Measurements from ENCODE around the gene BOC. TPM values are rescaled to one million over a fixed set of nuclear protein-coding genes. Genes with fewer than 3 reads are reported as not detected.

Gene BOC
- total and polyA plus RNA-seq, 2 of the 13 experiments (the other 11 are each of a cell fraction or from before 2014, with no cell fraction given): 0.04 TPM; not detected in 1

DNA sequence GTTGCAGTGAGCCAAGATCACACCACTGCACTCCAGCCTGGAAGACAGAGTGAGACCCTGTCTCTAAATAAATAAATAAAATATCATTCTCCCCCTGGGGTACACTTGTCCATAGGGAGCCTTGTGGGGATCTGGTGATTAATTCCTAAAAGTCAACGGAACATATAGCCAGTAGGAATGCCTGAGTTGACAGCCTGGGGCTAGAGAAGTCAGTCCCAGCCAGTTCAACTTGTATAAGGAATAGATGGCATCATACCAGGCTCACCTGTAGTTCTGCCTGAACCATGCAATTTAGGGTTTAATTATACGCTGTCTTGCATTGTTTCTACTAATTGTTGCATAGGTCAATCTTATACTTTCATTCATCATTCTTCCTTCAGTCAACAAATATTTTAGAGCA lies 5.9 kb upstream of the BOC start:
- H3K9me3 ChIP-seq (ENCODE audit: low read length): no peaks in the 10 kb centered on the region
- H3K27ac ChIP-seq (ENCODE audit: extremely low read length, insufficient read depth, low read length): no peak overlapping the region
- POLR2A ChIA-PET: no interaction called here
- FAIRE-seq (no peak), ATAC-seq (no peak), DNase-seq (ENCODE audit: low spot score) (no peak)
- no peak overlapping the region for H2AFZ ChIP-seq (ENCODE audit: low read length)
- H3K4me2 ChIP-seq (ENCODE audit: low read depth, low read length): no peak overlapping the region
- no peaks in the 10 kb centered on the region for H4K20me1 ChIP-seq (ENCODE audit: insufficient read depth, low read length)
- in situ Hi-C loops (cut with HindIII; ENCODE audit: extremely low pct_ligation_motif_present, low pct_unique_long_range_greater_than_20kb): no loop called here
- H3K36me3 ChIP-seq (replicated peaks in 1 of 2; ENCODE audit: control insufficient read depth in 1 of 2, insufficient read depth in 2 of 2, low read length in 2 of 2): no peaks in the 10 kb centered on the region
- no peaks in the 10 kb centered on the region for H3K79me2 ChIP-seq (ENCODE audit: insufficient read depth, low read length)
- H3K27me3 ChIP-seq (ENCODE audit: control insufficient read depth in 1 of 2, insufficient read depth in 2 of 2, low read length in 2 of 2): peaks cover 0 to 18% of the 10 kb centered on the region in 2 experiments; a peak in 3 of 5 replicates
- CTCF ChIA-PET (ENCODE audit: low intra/inter-chr PET ratio, low total read pairs): no interaction called here
- intact Hi-C loops (cut with micrococcal nuclease; ENCODE audit: unreplicated experiment): no loop called here
- BruUV-seq (replicated peaks): no TSS peak
- H3K4me3 ChIP-seq (replicated peaks in 1 of 3; ENCODE audit: insufficient read depth in 1 of 3, low read depth in 2 of 3, low read length in 3 of 3): no peak overlapping the region
- 47% methylated on average over 2 of the region's 2 CpGs for WGBS (ENCODE audit: low lambda C conversion rate)
- H3K4me1 ChIP-seq (ENCODE audit: insufficient read depth, low read length): no peaks in the 10 kb centered on the region
- no peak overlapping the region for H3K9ac ChIP-seq (ENCODE audit: insufficient read depth, low read depth, low read length)
- TF ChIP-seq RCOR2 (CRISPR knock-in tag; IDR thresholded peaks at IDR 0.05): no peak
- no peak for TF ChIP-seq ARNT2 (CRISPR knock-in tag; IDR thresholded peaks at IDR 0.05; ENCODE audit: low read depth)
- TF ChIP-seq SNRNP70 (IDR thresholded peaks at IDR 0.05; ENCODE audit: low read depth, low read length): no peak
- TF ChIP-seq ZFP37 (CRISPR knock-in tag; IDR thresholded peaks at IDR 0.05; ENCODE audit: borderline replicate concordance): no peak
- no peak for TF ChIP-seq HES4 (CRISPR knock-in tag; IDR thresholded peaks at IDR 0.05; ENCODE audit: borderline replicate concordance)
- no peak for TF ChIP-seq ASH2L (IDR thresholded peaks at IDR 0.05; ENCODE audit: insufficient read length, low read depth, low read length)
- no peak for TF ChIP-seq GATAD1 (CRISPR knock-in tag; IDR thresholded peaks at IDR 0.05)
- TF ChIP-seq KDM2A (CRISPR knock-in tag; IDR thresholded peaks at IDR 0.05; ENCODE audit: borderline replicate concordance, low read depth): no peak
- no peak for TF ChIP-seq THYN1 (CRISPR knock-in tag; IDR thresholded peaks at IDR 0.05; ENCODE audit: borderline replicate concordance, low read depth)
- TF ChIP-seq, protein P1, sequence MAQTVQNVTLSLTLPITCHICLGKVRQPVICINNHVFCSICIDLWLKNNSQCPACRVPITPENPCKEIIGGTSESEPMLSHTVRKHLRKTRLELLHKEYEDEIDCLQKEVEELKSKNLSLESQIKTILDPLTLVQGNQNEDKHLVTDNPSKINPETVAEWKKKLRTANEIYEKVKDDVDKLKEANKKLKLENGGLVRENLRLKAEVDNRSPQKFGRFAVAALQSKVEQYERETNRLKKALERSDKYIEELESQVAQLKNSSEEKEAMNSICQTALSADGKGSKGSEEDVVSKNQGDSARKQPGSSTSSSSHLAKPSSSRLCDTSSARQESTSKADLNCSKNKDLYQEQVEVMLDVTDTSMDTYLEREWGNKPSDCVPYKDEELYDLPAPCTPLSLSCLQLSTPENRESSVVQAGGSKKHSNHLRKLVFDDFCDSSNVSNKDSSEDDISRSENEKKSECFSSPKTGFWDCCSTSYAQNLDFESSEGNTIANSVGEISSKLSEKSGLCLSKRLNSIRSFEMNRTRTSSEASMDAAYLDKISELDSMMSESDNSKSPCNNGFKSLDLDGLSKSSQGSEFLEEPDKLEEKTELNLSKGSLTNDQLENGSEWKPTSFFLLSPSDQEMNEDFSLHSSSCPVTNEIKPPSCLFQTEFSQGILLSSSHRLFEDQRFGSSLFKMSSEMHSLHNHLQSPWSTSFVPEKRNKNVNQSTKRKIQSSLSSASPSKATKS (CRISPR knock-in tag; IDR thresholded peaks at IDR 0.05): no peak
- TF ChIP-seq SIN3B (IDR thresholded peaks at IDR 0.05; ENCODE audit: low read length): no peak
- TF ChIP-seq, protein P2, sequence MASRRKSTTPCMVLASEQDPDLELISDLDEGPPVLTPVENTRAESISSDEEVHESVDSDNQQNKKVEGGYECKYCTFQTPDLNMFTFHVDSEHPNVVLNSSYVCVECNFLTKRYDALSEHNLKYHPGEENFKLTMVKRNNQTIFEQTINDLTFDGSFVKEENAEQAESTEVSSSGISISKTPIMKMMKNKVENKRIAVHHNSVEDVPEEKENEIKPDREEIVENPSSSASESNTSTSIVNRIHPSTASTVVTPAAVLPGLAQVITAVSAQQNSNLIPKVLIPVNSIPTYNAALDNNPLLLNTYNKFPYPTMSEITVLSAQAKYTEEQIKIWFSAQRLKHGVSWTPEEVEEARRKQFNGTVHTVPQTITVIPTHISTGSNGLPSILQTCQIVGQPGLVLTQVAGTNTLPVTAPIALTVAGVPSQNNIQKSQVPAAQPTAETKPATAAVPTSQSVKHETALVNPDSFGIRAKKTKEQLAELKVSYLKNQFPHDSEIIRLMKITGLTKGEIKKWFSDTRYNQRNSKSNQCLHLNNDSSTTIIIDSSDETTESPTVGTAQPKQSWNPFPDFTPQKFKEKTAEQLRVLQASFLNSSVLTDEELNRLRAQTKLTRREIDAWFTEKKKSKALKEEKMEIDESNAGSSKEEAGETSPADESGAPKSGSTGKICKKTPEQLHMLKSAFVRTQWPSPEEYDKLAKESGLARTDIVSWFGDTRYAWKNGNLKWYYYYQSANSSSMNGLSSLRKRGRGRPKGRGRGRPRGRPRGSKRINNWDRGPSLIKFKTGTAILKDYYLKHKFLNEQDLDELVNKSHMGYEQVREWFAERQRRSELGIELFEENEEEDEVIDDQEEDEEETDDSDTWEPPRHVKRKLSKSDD (CRISPR knock-in tag; IDR thresholded peaks at IDR 0.05; ENCODE audit: low read depth): no peak
- no peak for TF ChIP-seq ZNF670 (CRISPR knock-in tag; IDR thresholded peaks at IDR 0.05; ENCODE audit: borderline replicate concordance)
- TF ChIP-seq, protein P3, sequence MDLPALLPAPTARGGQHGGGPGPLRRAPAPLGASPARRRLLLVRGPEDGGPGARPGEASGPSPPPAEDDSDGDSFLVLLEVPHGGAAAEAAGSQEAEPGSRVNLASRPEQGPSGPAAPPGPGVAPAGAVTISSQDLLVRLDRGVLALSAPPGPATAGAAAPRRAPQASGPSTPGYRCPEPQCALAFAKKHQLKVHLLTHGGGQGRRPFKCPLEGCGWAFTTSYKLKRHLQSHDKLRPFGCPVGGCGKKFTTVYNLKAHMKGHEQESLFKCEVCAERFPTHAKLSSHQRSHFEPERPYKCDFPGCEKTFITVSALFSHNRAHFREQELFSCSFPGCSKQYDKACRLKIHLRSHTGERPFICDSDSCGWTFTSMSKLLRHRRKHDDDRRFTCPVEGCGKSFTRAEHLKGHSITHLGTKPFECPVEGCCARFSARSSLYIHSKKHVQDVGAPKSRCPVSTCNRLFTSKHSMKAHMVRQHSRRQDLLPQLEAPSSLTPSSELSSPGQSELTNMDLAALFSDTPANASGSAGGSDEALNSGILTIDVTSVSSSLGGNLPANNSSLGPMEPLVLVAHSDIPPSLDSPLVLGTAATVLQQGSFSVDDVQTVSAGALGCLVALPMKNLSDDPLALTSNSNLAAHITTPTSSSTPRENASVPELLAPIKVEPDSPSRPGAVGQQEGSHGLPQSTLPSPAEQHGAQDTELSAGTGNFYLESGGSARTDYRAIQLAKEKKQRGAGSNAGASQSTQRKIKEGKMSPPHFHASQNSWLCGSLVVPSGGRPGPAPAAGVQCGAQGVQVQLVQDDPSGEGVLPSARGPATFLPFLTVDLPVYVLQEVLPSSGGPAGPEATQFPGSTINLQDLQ (CRISPR knock-in tag; IDR thresholded peaks at IDR 0.05): no peak

All from HepG2 (cell line).